Transverse colon (tissue), 4 donors: ENCODE measurements around the gene PLPPR3. TPM values are rescaled to one million over a fixed set of nuclear protein-coding genes. Genes with fewer than 3 reads are reported as not detected.

Source experiments
- DNase-seq: peaks from one replicate; pipeline ENCODE4 v3.0.0-alpha.2; 2019
- H3K27ac ChIP-seq, 4 donors: fragments of 200-600 bp; sonication (generic); 2 replicates each; pipeline ENCODE4 v1.5.1; 2016 to 2018; ENCODE audit warnings: inconsistent platforms in 4 of 4
- H3K27me3 ChIP-seq: fragments of 200-600 bp; sonication (generic); 2 replicates; pipeline ENCODE4 v1.5.1; 2017; ENCODE audit warnings: inconsistent platforms
- H3K36me3 ChIP-seq, 4 donors: fragments of 200-600 bp; sonication (generic); 2 replicates each; pipeline ENCODE4 v1.5.1; 2017 to 2019; ENCODE audit warnings: inconsistent platforms in 4 of 4
- H3K4me1 ChIP-seq, 4 donors: fragments of 200-600 bp; sonication (generic); 2 replicates each; pipeline ENCODE4 v1.5.1; 2017 to 2020; ENCODE audit warnings: inconsistent platforms in 4 of 4
- H3K4me3 ChIP-seq, 4 donors: fragments of 200-600 bp; sonication (generic); 1 replicate in 1 of 4; 2 replicates in 3 of 4; pipeline versions ENCODE4 v1.5.1 to v1.6.1; 2017 to 2019; ENCODE audit warnings: inconsistent platforms in 4 of 4
- H3K9me3 ChIP-seq, 2 donors: fragments of 200-600 bp; sonication (generic); 2 replicates each; pipeline ENCODE4 v1.5.1; 2017 to 2019; ENCODE audit warnings: inconsistent platforms in 2 of 2
- CTCF ChIP-seq, 5 experiments: fragments of 200-600 bp in 3 of 5; fragments of 450-650 bp in 2 of 5; sonication (generic) in 3 of 5; IDR thresholded peaks; 1 replicate in 2 of 5; 2 replicates in 3 of 5; pipeline ENCODE4 v1.5.1; 2016 to 2017; ENCODE audit warnings: antibody characterized with exemption in 5 of 5, inconsistent platforms in 3 of 5, mild to moderate bottlenecking in 2 of 5, moderate library complexity in 1 of 5
- EP300 ChIP-seq: sonication (generic); formaldehyde crosslinking; IDR thresholded peaks from one replicate; pipeline ENCODE4 v1.6.1; 2017; ENCODE audit warnings: antibody characterized with exemption, low read depth
- POLR2A ChIP-seq: fragments of 450-650 bp; IDR thresholded peaks from one replicate; pipeline ENCODE4 v1.6.1; 2016; ENCODE audit warnings: antibody characterized with exemption, mild to moderate bottlenecking, moderate library complexity
- POLR2AphosphoS5 ChIP-seq, 3 donors: sonication (generic); formaldehyde crosslinking; IDR thresholded peaks; one replicate each; pipeline ENCODE4 v1.6.1; 2016; ENCODE audit warnings: antibody characterized with exemption in 3 of 3
- WGBS, 2 donors: methylation state at CpG; one replicate each; pipeline ENCODE4 v1.1.5; 2018; ENCODE audit warnings: low coverage in 1 of 2; 5-methylcytosine and 5-hydroxymethylcytosine counted together
- in situ Hi-C, 4 donors: fragments of 200-750 bp; cut with MboI; loops; one replicate each; pipeline versions ENCODE4 v1.15.0 to v1.15.1; 2017; ENCODE audit warnings: low sequenced_read_pairs in 3 of 4, low pct_ligation_motif_present in 1 of 4, low pct_unique_long_range_greater_than_20kb in 1 of 4
- intact Hi-C: fragments of 100-400 bp; cut with DNase I; formaldehyde crosslinking; loops from one replicate; pipeline ENCODE4 v1.15.1; 2023; ENCODE audit warnings: low total_unique reads
- total RNA-seq, 4 donors: library from RNA; depleted of rRNA; stranded (reverse); fragments of >200 nt; gene quantifications; one replicate each; pipeline ENCODE4 v1.1.0, GENCODE V29; 2016

The PLPPR3 gene
- total RNA-seq, 4 donors from 2014 or later = not detected

DNA sequence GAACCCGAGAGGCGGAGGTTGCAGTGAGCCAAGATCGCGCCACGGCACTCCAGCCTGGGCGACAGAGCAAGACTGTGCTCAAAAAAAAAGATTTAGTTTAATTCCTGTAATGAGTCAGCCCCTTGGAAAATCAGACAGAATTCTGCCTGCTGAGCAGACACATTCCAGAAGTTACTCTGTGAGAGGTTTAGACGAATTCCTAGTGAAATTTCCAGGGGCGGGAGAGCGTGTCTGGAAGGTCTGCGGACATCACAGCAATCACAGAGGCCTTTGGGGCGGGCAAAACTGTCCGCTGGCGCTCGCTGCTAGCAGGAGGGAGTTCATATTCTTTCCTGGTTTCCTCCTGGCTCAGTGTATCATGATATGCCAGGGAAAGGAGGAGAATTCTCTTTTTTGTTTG, 53.3 kb downstream of the PLPPR3 start:
- Histone ChIP-seq H3K9me3 (no peaks in the 10 kb centered on the region), H3K4me3 (no peak overlapping the region), H3K27ac (peak overlapping the region in 1 of 4 donors; percentile 21), H3K4me1 (peaks cover 0 to 4% (median 0%) of the 10 kb centered on the region in 4 donors), H3K27me3 (peaks cover 3% of the 10 kb centered on the region), H3K36me3 (peaks cover 0 to 6% (median 0%) of the 10 kb centered on the region in 4 donors)
- intact Hi-C loops (loop anchor here (10.0 kb wide), 1 partner anchor 206 kb away; no protein-coding TSS in a partner anchor), in situ Hi-C loops (loop anchor here in 3 of 4 donors (10.0 kb wide), 3 partner anchors 86 to 216 kb away; partner anchors contain the start of genes WDR18 (in 2 of the 3), ARID3A (in 1 of the 3), CFD (in 1 of the 3) and ELANE (in 1 of the 3))
- no peak for DNase-seq
- 73% methylated on average over 14 of the region's 14 CpGs; no CpG with 5 or more reads in 1 of the 2 donors for WGBS, 2 donors
- TF ChIP-seq POLR2AphosphoS5 (IDR thresholded peaks at IDR 0.05) (no peak), CTCF (IDR thresholded peaks at IDR 0.05) (no peak), EP300 (no peak), POLR2A (no peak)

DNA sequence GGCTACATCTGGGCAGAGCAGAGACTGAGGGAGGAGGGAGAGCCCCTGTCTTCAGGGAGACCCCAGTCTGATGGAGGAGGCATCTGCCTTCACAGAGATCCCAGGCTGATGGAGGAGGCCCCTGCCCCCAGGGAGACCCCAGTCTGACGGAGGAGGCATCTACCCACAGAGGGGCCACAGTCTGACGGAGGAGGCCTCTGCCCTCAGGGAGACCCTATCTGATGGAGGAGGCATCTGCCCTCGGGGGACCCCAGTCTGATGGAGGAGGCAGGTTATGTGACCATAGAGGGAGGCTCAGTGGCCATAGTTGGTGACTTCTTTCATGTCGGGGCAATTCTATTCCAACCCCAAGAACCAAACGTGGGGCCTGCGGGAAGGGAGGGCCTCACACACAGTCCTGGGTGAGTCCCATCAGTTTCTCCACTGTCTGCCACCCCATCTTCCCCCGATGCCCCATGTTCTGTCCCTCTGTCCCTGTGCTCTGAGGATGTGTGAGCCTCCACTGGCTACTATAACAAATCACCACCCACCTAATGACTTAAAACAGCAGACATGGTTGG, 56.5 kb downstream of the PLPPR3 start:
- Histone ChIP-seq H3K9me3 (no peaks in the 10 kb centered on the region), H3K27me3 (no peaks in the 10 kb centered on the region), H3K4me3 (no peak overlapping the region), H3K36me3 (peaks cover 0 to 17% (median 0%) of the 10 kb centered on the region in 4 donors), H3K27ac (no peak overlapping the region), H3K4me1 (no peaks in the 10 kb centered on the region)
- no peak for DNase-seq
- intact Hi-C loops = loop anchor here (10.0 kb wide), 1 partner anchor 210 kb away; no protein-coding TSS in a partner anchor
- WGBS, 2 donors = 67 to 80% methylated on average over 1 to 7 of the region's 7 CpGs
- no peak for TF ChIP-seq CTCF (IDR thresholded peaks at IDR 0.05)
- peak; percentile 54 for TF ChIP-seq POLR2A
- no peak for TF ChIP-seq EP300
- TF ChIP-seq POLR2AphosphoS5 (IDR thresholded peaks at IDR 0.05) = peak in 2 of 3 donors; percentile 33 to 51
- in situ Hi-C loops = loop anchor here in 3 of 4 donors (10.0 kb wide), 3 partner anchors 90 to 220 kb away; partner anchors contain the start of genes WDR18 (in 2 of the 3), ARID3A (in 1 of the 3), CFD (in 1 of the 3) and ELANE (in 1 of the 3)

GRCh38 chr19:764301-764700, 57.5 kb downstream of the PLPPR3 start:
- no peak for TF ChIP-seq POLR2A
- no peak for TF ChIP-seq POLR2AphosphoS5 (IDR thresholded peaks at IDR 0.05)
- no peak for TF ChIP-seq EP300
- no peak for TF ChIP-seq CTCF (IDR thresholded peaks at IDR 0.05)
- no peaks in the 10 kb centered on the region for H3K4me1 ChIP-seq
- H3K9me3 ChIP-seq = no peaks in the 10 kb centered on the region
- intact Hi-C loops (loop anchor here (10.0 kb wide), 1 partner anchor 210 kb away; no protein-coding TSS in a partner anchor), in situ Hi-C loops (loop anchor here in 3 of 4 donors (10.0 kb wide), 3 partner anchors 90 to 220 kb away; partner anchors contain the start of genes WDR18 (in 2 of the 3), ARID3A (in 1 of the 3), CFD (in 1 of the 3) and ELANE (in 1 of the 3))
- H3K36me3 ChIP-seq = peaks cover 0 to 17% (median 0%) of the 10 kb centered on the region in 4 donors
- no peak overlapping the region for H3K4me3 ChIP-seq
- H3K27ac ChIP-seq = no peak overlapping the region
- 94% methylated on average over 12 of the region's 12 CpGs; no CpG with 5 or more reads in 1 of the 2 donors for WGBS, 2 donors
- DNase-seq = no peak
- H3K27me3 ChIP-seq = no peaks in the 10 kb centered on the region

DNA sequence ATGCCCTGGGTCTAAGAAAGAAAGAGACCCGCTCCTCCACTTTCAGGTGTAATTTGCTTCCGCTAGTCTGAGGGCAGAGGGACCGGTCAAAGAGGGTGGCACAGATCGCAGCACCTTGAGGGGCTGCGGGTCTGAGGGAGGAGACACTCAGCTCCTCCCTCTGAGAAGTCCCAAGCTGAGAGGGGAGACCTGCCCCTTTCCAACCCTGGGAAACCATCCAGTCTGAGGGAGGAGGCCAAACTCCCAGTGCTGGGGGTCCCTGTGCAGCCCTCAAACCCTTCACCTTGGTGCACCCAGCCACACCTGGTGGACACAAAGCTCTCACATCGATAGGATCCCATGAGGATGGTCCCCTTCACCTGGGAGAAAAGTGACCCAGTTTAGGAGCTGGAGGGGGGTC, 57.9 kb downstream of the PLPPR3 start:
- Histone ChIP-seq H3K4me1 (no peaks in the 10 kb centered on the region), H3K27ac (no peak overlapping the region), H3K9me3 (no peaks in the 10 kb centered on the region), H3K36me3 (peaks cover 0 to 17% (median 0%) of the 10 kb centered on the region in 4 donors), H3K27me3 (no peaks in the 10 kb centered on the region), H3K4me3 (no peak overlapping the region)
- 99 to 100% methylated on average over 1 to 6 of the region's 6 CpGs for WGBS, 2 donors
- DNase-seq = no peak
- TF ChIP-seq EP300 (no peak), POLR2A (no peak), POLR2AphosphoS5 (IDR thresholded peaks at IDR 0.05) (no peak), CTCF (IDR thresholded peaks at IDR 0.05) (no peak)
- in situ Hi-C loops (loop anchor here in 3 of 4 donors (10.0 kb wide), 3 partner anchors 91 to 221 kb away; partner anchors contain the start of genes WDR18 (in 2 of the 3), ARID3A (in 1 of the 3), CFD (in 1 of the 3) and ELANE (in 1 of the 3)), intact Hi-C loops (loop anchor here (10.0 kb wide), 1 partner anchor 211 kb away; no protein-coding TSS in a partner anchor)
